Ovary (tissue), 9 donors: ENCODE data around the gene CCNG2. TPM values are rescaled to one million over a fixed set of nuclear protein-coding genes. Genes with fewer than 3 reads are reported as not detected.

Experiments used
- DNase-seq, 5 donors: peaks; one replicate each; pipeline ENCODE4 v3.0.0-alpha.2; 2019 to 2020
- H3K27ac ChIP-seq, 2 donors: fragments of 200-600 bp; one replicate each; pipeline versions ENCODE4 v1.5.1 to v1.8.0; 2019 to 2022
- H3K27me3 ChIP-seq: fragments of 200-600 bp; one replicate; pipeline ENCODE4 v1.8.0; 2022
- H3K36me3 ChIP-seq: fragments of 200-600 bp; sonication (generic); one replicate; pipeline ENCODE4 v1.5.1; 2019
- H3K4me1 ChIP-seq: one replicate; pipeline ENCODE4 v1.8.1; 2013; ENCODE audit warnings: mild to moderate bottlenecking, moderate library complexity; ENCODE audit not compliant: insufficient read depth
- H3K4me3 ChIP-seq: fragments of 200-600 bp; sonication (generic); one replicate; pipeline ENCODE4 v1.5.1; 2017
- H3K9me3 ChIP-seq, 2 donors: fragments of 200-600 bp in 1 of 2; sonication (generic) in 1 of 2; one replicate each; pipeline versions ENCODE4 v1.5.1 to v1.8.1; 2013 to 2019; ENCODE audit warnings: mild to moderate bottlenecking in 1 of 2, moderate library complexity in 1 of 2
- CTCF ChIP-seq, 3 donors: fragments of 450-650 bp in 2 of 3; fragments of 200-600 bp in 1 of 3; IDR thresholded peaks; one replicate each; pipeline versions ENCODE4 v1.5.1 to v1.8.0; 2016 to 2022; ENCODE audit warnings: antibody characterized with exemption in 3 of 3, mild to moderate bottlenecking in 1 of 3
- EP300 ChIP-seq: sonication (generic); formaldehyde crosslinking; IDR thresholded peaks from one replicate; pipeline ENCODE4 v1.6.1; 2017; ENCODE audit warnings: antibody characterized with exemption
- POLR2A ChIP-seq: fragments of 450-650 bp; IDR thresholded peaks from one replicate; pipeline ENCODE4 v1.6.1; 2017; ENCODE audit warnings: antibody characterized with exemption, mild to moderate bottlenecking, moderate library complexity
- WGBS, 3 donors: extraction: QIAGEN DNeasy Blood & Tissue Kit in 1 of 3; methylation state at CpG; one replicate each; pipeline versions ENCODE4 v1.1.5 to v1.1.7; 2013 to 2017; 5-methylcytosine and 5-hydroxymethylcytosine counted together
- intact Hi-C, 4 donors: fragments of 100-400 bp; cut with DNase I; formaldehyde crosslinking; loops; one replicate each; pipeline versions ENCODE4 v1.11.0 to v1.15.1; 2022 to 2023
- polyA plus RNA-seq, 2 donors: library from polyadenylated mRNA; stranded (reverse); fragments of 200-250 nt in 1 of 2; fragments of 350-450 nt in 1 of 2; fragmentation: Illumina TruSeq in 1 of 2; extraction: RNeasy Lipid Tissue Mini Kit (QIAGEN cat#74804) in 1 of 2; gene quantifications; one replicate each; pipeline ENCODE4 v1.2.3, GENCODE V29; 2013 to 2014
- total RNA-seq, 7 donors: library from RNA; depleted of rRNA in 2 of 7; stranded (reverse); fragments of >200 nt in 2 of 7; fragmentation: NEBNext Ultra II Directional in 3 of 7; extraction: Animal tissue kit (Norgen Biotek cat#: 25700) in 3 of 7; gene quantifications; one replicate each; pipeline versions ENCODE4 v1.1.0 to v1.2.4, GENCODE V29; 2016 to 2023
- donor health status: DM: no; HTN: no; CAD: no; lungs with moderate emphysema.
- donor health status: DM: no; HTN: no; CAD: no.
- donor health status: Bipolar disorder and iron deficiency.
- donor health status: DM: yes; HTN: yes; CAD: no.
- donor health status: DM: no; HTN: no; CAD: no.
- donor health status: DM: yes; HTN: yes; CAD: no.

CCNG2 gene
- total and polyA plus RNA-seq, 9 donors, result 9.9 to 44.9 (median 22.7) TPM

GRCh38 chr4:77194366-77194765 is 37.4 kb downstream of the CCNG2 start:
- no peaks in the 10 kb centered on the region for H3K9me3 ChIP-seq
- no peaks in the 10 kb centered on the region for H3K4me1 ChIP-seq
- H3K36me3 ChIP-seq, result no peaks in the 10 kb centered on the region
- H3K27me3 ChIP-seq, result no peaks in the 10 kb centered on the region
- no peak overlapping the region for H3K4me3 ChIP-seq
- 58 to 67% (median 65%) methylated on average over 5 of the region's 5 CpGs for WGBS, 3 donors
- no peak overlapping the region for H3K27ac ChIP-seq
- no peak for TF ChIP-seq CTCF (IDR thresholded peaks at IDR 0.05)
- no peak for TF ChIP-seq POLR2A
- no peak for TF ChIP-seq EP300
- intact Hi-C loops, result no loop called here
- no peak for DNase-seq

- no peaks in the 10 kb centered on the region for H3K36me3 ChIP-seq
- H3K4me1 ChIP-seq, result no peaks in the 10 kb centered on the region
- H3K27ac ChIP-seq, result no peak overlapping the region
- DNase-seq, result no peak
- TF ChIP-seq POLR2A (no peak), EP300 (no peak), CTCF (IDR thresholded peaks at IDR 0.05) (no peak)
- no peaks in the 10 kb centered on the region for H3K9me3 ChIP-seq
- intact Hi-C loops, result no loop called here
- 56 to 77% (median 62%) methylated on average over 1 of the region's 1 CpG for WGBS, 3 donors
- no peaks in the 10 kb centered on the region for H3K27me3 ChIP-seq
- H3K4me3 ChIP-seq, result no peak overlapping the region
Observed at GRCh38 chr4:77194989-77195388, 38.0 kb downstream of the CCNG2 start.

- intact Hi-C loops, result no loop called here
- H3K4me3 ChIP-seq, result no peak overlapping the region
Observed at GRCh38 chr4:77196866-77197265, 39.9 kb downstream of the CCNG2 start.

GRCh38 chr4:77197361-77197760 is 40.4 kb downstream of the CCNG2 start:
- TF ChIP-seq POLR2A (no peak), CTCF (IDR thresholded peaks at IDR 0.05) (no peak), EP300 (no peak)
- no peak for DNase-seq
- Histone ChIP-seq H3K36me3 (no peaks in the 10 kb centered on the region), H3K4me1 (no peaks in the 10 kb centered on the region), H3K27ac (no peak overlapping the region), H3K27me3 (no peaks in the 10 kb centered on the region), H3K4me3 (no peak overlapping the region), H3K9me3 (no peaks in the 10 kb centered on the region)
- intact Hi-C loops, result no loop called here
- 85 to 93% (median 85%) methylated on average over 5 of the region's 5 CpGs for WGBS, 3 donors

More at GRCh38 chr4:77196866-77197265, 39.9 kb downstream of the CCNG2 start:
- TF ChIP-seq CTCF (IDR thresholded peaks at IDR 0.05) (no peak), EP300 (no peak), POLR2A (no peak)
- Histone ChIP-seq H3K9me3 (no peaks in the 10 kb centered on the region), H3K4me1 (no peaks in the 10 kb centered on the region), H3K27ac (no peak overlapping the region), H3K36me3 (no peaks in the 10 kb centered on the region), H3K27me3 (no peaks in the 10 kb centered on the region)
- WGBS, 3 donors, result 80 to 84% (median 81%) methylated on average over 4 of the region's 4 CpGs
- DNase-seq, result no peak
